Breast epithelium (tissue), 4 donors: Measurements from ENCODE around the gene UGT1A10. TPM values are rescaled to one million over a fixed set of nuclear protein-coding genes. Genes with fewer than 3 reads are reported as not detected.
"Not testable (repeated sequence)": the region's sequence is repeated elsewhere in the genome, so short reads cannot be mapped to it uniquely, and the experiment has no call there.

ENCODE experiments used
- DNase-seq, 2 donors: peaks; one replicate each; pipeline ENCODE4 v3.0.0-alpha.2; 2019; ENCODE audit warnings: low spot score in 2 of 2
- H3K27ac ChIP-seq, 2 donors: fragments of 200-600 bp; sonication (generic) in 1 of 2; one replicate each; pipeline ENCODE4 v1.5.1; 2016 to 2019; ENCODE audit warnings: mild to moderate bottlenecking in 1 of 2
- H3K27me3 ChIP-seq, 2 donors: fragments of 200-600 bp; sonication (generic) in 1 of 2; one replicate each; pipeline versions ENCODE4 v1.5.1 to v1.6.0; 2017 to 2019; ENCODE audit warnings: control low read depth in 1 of 2, mild to moderate bottlenecking in 1 of 2
- H3K36me3 ChIP-seq: fragments of 200-600 bp; one replicate; pipeline ENCODE4 v1.5.1; 2019
- H3K4me1 ChIP-seq, 2 donors: fragments of 200-600 bp; sonication (generic); one replicate each; pipeline ENCODE4 v1.5.1; 2016 to 2019; ENCODE audit warnings: control low read depth in 1 of 2
- H3K4me3 ChIP-seq, 3 donors: fragments of 200-600 bp; sonication (generic); 1 replicate in 2 of 3; 2 replicates in 1 of 3; pipeline ENCODE4 v1.5.1; 2016 to 2019; ENCODE audit warnings: mild to moderate bottlenecking in 3 of 3, moderate library complexity in 2 of 3
- H3K9me3 ChIP-seq, 2 donors: fragments of 200-600 bp; sonication (generic) in 1 of 2; one replicate each; pipeline ENCODE4 v1.5.1; 2016 to 2019; ENCODE audit warnings: control low read depth in 1 of 2
- POLR2A ChIP-seq: fragments of 450-650 bp; IDR thresholded peaks from one replicate; pipeline ENCODE4 v1.6.1; 2016; ENCODE audit warnings: antibody characterized with exemption, mild to moderate bottlenecking, moderate library complexity
- POLR2AphosphoS5 ChIP-seq, 3 donors: sonication (generic); formaldehyde crosslinking; IDR thresholded peaks; one replicate each; pipeline ENCODE4 v1.6.1; 2017; ENCODE audit warnings: antibody characterized with exemption in 3 of 3
- intact Hi-C: fragments of 100-400 bp; cut with DNase I; formaldehyde crosslinking; loops from one replicate; pipeline ENCODE4 v1.15.1; 2023; ENCODE audit warnings: low total_unique reads
- total RNA-seq, 3 donors: library from RNA; depleted of rRNA; stranded (reverse); fragments of >200 nt; gene quantifications; one replicate each; pipeline ENCODE4 v1.1.0, GENCODE V29; 2016
- TF ChIP-seq, protein P1 (sequence below), 3 donors: fragments of 450-650 bp; IDR thresholded peaks; one replicate each; pipeline ENCODE4 v1.5.1; 2016 to 2017; ENCODE audit warnings: antibody characterized with exemption in 3 of 3, mild to moderate bottlenecking in 3 of 3, moderate library complexity in 3 of 3

Gene UGT1A10
- total RNA-seq, 3 donors from 2014 or later, result not detected

DNA sequence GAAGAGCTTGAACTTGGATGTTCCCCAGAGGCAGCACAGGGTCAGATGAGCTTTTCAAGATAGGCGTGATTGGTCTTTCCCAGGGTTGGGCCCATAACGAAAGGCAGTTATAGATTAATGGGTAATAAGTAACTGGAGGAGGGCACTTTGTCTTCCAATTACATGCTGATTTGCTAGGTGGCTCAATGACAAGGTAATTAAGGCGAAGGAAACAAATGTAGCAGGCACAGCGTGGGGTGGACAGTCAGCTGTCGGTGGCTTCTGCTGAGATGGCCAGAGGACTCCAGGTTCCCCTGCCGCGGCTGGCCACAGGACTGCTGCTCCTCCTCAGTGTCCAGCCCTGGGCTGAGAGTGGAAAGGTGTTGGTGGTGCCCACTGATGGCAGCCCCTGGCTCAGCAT, 82.3 kb downstream of the UGT1A10 start, which contains the start of gene UGT1A4:
Gene UGT1A4, plus strand, starts transcription at position 185 of the 400 bp plus-strand sequence. Its CDS starts 85 bp downstream, at position 270.
- TF ChIP-seq POLR2AphosphoS5 (IDR thresholded peaks at IDR 0.05) (no peak), POLR2A (no peak)
- TF ChIP-seq, protein P1, sequence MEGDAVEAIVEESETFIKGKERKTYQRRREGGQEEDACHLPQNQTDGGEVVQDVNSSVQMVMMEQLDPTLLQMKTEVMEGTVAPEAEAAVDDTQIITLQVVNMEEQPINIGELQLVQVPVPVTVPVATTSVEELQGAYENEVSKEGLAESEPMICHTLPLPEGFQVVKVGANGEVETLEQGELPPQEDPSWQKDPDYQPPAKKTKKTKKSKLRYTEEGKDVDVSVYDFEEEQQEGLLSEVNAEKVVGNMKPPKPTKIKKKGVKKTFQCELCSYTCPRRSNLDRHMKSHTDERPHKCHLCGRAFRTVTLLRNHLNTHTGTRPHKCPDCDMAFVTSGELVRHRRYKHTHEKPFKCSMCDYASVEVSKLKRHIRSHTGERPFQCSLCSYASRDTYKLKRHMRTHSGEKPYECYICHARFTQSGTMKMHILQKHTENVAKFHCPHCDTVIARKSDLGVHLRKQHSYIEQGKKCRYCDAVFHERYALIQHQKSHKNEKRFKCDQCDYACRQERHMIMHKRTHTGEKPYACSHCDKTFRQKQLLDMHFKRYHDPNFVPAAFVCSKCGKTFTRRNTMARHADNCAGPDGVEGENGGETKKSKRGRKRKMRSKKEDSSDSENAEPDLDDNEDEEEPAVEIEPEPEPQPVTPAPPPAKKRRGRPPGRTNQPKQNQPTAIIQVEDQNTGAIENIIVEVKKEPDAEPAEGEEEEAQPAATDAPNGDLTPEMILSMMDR (IDR thresholded peaks at IDR 0.05), result no peak
- intact Hi-C loops, result loop anchor here (10.0 kb wide), 1 partner anchor 274 kb away; no protein-coding TSS in a partner anchor
- H3K4me3 ChIP-seq, result no peak within 1 kb of the TSS

DNA sequence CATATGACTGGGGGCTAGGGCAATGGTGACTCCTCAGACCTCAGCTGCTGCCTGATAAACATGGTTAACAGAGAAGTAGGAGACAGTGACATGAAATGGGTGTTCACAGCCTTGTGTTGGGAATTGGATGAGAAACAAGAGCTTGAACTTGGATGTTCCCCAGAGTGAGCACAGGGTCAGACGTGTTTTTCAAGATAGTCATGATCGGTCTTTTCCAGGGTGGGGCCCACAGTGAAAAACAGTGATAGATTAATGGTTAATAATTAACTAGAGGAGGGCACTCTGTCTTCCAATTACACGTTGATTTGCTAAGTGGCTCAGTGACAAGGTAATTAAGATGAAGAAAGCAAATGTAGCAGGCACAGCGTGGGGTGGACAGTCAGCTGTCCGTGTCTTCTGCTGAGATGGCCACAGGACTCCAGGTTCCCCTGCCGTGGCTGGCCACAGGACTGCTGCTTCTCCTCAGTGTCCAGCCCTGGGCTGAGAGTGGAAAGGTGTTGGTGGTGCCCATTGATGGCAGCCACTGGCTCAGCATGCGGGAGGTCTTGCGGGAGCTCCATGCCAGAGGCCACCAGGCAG, 92.6 kb downstream of the UGT1A10 start, which contains the start of gene UGT1A3:
Gene UGT1A3, plus strand, starts transcription at position 320 of the 579 bp plus-strand sequence. Its CDS starts 85 bp downstream, at position 405.
- H3K36me3 ChIP-seq, result no peaks in the 10 kb centered on the region
- no peak within 1 kb of the TSS for H3K27ac ChIP-seq
- H3K9me3 ChIP-seq, result no peaks in the 10 kb centered on the region
- H3K4me3 ChIP-seq, result no peak within 1 kb of the TSS
- no peak for TF ChIP-seq POLR2A
- TF ChIP-seq POLR2AphosphoS5 (IDR thresholded peaks at IDR 0.05), result no peak
- TF ChIP-seq, protein P1 (IDR thresholded peaks at IDR 0.05), result no peak
- no peaks in the 10 kb centered on the region for H3K4me1 ChIP-seq
- no peak for DNase-seq
- peaks cover 0 to 5% of the 10 kb centered on the region in 2 donors for H3K27me3 ChIP-seq
- intact Hi-C loops, result no loop called here

More for the DNA sequence above, 82.3 kb downstream of the UGT1A10 start, which contains the start of gene UGT1A4:
- no peaks in the 10 kb centered on the region for H3K36me3 ChIP-seq
- H3K4me1 ChIP-seq, result no peaks in the 10 kb centered on the region
- DNase-seq, result no peak
- H3K9me3 ChIP-seq, result no peaks in the 10 kb centered on the region
- no peak within 1 kb of the TSS for H3K27ac ChIP-seq
- H3K27me3 ChIP-seq, result no peaks in the 10 kb centered on the region

- DNase-seq, H3K36me3 ChIP-seq, H3K9me3 ChIP-seq, H3K27ac ChIP-seq, intact Hi-C loops, H3K4me1 ChIP-seq, H3K4me3 ChIP-seq, H3K27me3 ChIP-seq: not testable (repeated sequence)
Observed at GRCh38 chr2:233736868-233737653, 100.8 kb downstream of the UGT1A10 start.

DNA sequence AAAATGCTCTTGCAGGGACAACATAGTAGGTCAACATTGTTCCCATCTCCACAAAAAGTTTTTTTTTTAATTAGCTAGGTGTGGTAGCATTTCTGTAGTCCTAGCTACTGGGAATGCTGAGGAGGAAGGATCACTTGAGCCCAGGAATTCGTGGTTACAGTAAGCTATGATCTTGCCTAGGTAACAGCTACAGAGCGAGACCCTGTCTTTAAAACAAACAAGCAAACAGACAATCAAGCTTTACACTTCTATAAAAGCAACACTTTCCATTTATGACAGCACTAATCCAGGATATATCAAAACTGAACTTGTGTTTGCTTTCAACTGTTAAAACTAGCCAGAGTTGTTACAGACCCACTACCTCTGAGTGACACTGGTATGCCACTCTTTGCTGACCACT, 104.6 kb downstream of the UGT1A10 start:
- intact Hi-C loops, result loop anchor here (5.0 kb wide), 1 partner anchor 146 kb away; no protein-coding TSS in a partner anchor
- DNase-seq, result no peak
- Histone ChIP-seq H3K9me3 (no peaks in the 10 kb centered on the region), H3K4me1 (no peaks in the 10 kb centered on the region), H3K36me3 (no peaks in the 10 kb centered on the region), H3K27me3 (no peaks in the 10 kb centered on the region), H3K27ac (no peak overlapping the region), H3K4me3 (no peak overlapping the region)
- TF ChIP-seq, protein P1 (IDR thresholded peaks at IDR 0.05), result no peak
- no peak for TF ChIP-seq POLR2A
- TF ChIP-seq POLR2AphosphoS5 (IDR thresholded peaks at IDR 0.05), result no peak

DNA sequence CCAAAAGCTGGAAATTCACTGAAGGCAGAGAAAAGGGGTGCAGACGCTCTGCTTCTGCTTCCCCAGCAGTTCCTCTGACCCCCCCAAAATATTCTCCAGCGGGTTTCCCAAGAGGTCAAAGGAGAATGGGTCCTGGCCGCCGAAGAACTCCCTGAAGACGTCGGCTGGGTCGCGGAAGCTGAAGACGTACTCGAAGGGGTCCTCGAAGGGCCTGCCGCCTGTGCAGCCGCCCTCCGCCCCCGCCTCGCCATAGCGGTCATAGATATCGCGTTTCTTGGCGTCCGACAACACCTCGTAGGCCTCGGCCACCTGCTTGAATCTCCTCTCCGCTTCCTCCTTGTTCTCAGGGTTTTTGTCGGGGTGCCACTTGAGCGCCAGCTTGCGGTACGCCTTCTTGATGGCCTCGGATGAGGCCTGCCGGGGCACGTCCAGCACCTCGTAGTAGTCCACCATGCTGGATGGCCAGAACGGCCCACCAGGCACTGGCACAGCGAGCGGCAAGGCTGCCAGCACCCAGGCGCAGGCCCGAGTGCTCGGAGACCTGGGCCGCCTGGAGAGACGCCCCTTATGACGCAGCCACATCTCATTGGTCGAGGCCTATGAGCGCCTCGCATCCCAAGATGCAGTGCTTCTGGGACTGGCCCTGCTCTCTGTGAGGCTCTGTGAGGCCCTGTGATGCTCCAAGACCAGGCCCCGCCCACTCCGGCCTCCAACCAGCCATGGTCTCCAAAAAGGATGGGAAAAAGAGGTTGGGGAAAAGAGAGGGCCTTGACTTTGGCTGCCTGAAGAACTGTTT, 107.4 kb downstream of the UGT1A10 start:
- H3K4me3 ChIP-seq, result no peak overlapping the region
- no peaks in the 10 kb centered on the region for H3K36me3 ChIP-seq
- no peaks in the 10 kb centered on the region for H3K27me3 ChIP-seq
- intact Hi-C loops, result loop anchor here (5.0 kb wide), 1 partner anchor 144 kb away; no protein-coding TSS in a partner anchor
- H3K4me1 ChIP-seq, result no peaks in the 10 kb centered on the region
- DNase-seq, result no peak
- H3K9me3 ChIP-seq, result no peaks in the 10 kb centered on the region
- no peak overlapping the region for H3K27ac ChIP-seq
- TF ChIP-seq, protein P1 (IDR thresholded peaks at IDR 0.05), result no peak
- TF ChIP-seq POLR2A (no peak), POLR2AphosphoS5 (IDR thresholded peaks at IDR 0.05) (no peak)
